Measurements from ENCODE around the gene MVB12B.

MVB12B gene

DNA sequence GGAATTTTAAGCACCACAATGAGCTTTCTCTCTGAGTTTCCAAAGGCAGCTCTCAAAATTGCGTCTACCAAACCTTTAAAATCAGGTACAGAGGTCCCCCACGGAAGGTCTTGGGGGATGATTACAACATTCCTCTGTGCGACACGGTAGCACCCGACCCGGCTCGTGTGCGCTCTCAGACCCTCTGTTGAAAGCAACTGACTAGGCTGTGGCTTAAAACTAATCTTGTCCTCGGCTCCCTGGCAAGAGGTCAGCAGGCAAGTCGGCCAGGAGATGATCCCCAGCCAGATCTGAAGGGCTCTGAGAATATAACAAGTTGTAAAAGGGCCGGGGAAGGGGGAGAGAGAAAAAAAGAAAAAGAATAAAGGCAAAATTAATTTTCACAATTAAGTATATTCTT is 194.5 kb downstream of the MVB12B start:
- Histone ChIP-seq H3K27ac (ENCODE audit: low read length) (no peak overlapping the region), H2AFZ (ENCODE audit: low read depth, low read length) (no peak overlapping the region), H4K20me1 (ENCODE audit: insufficient read depth, low read length) (peaks cover 36% of the 10 kb centered on the region), H3K36me3 (replicated peaks; ENCODE audit: low read depth, low read length) (no peaks in the 10 kb centered on the region), H3K27me3 (ENCODE audit: low read depth, low read length) (peaks cover 94% of the 10 kb centered on the region), H3K9ac (ENCODE audit: low read length) (no peak overlapping the region), H3K79me2 (ENCODE audit: low read length) (no peaks in the 10 kb centered on the region), H3K4me2 (ENCODE audit: low read length) (no peak overlapping the region), H3K9me3 (ENCODE audit: insufficient read depth, low read length) (no peaks in the 10 kb centered on the region), H3K4me1 (ENCODE audit: low read length) (peaks cover 25% of the 10 kb centered on the region), H3K4me3 (ENCODE audit: low read length) (no peak overlapping the region)
- TF ChIP-seq EZH2phosphoT487 (IDR thresholded peaks at IDR 0.05; ENCODE audit: low read depth), result no peak
- TF ChIP-seq, protein P1, sequence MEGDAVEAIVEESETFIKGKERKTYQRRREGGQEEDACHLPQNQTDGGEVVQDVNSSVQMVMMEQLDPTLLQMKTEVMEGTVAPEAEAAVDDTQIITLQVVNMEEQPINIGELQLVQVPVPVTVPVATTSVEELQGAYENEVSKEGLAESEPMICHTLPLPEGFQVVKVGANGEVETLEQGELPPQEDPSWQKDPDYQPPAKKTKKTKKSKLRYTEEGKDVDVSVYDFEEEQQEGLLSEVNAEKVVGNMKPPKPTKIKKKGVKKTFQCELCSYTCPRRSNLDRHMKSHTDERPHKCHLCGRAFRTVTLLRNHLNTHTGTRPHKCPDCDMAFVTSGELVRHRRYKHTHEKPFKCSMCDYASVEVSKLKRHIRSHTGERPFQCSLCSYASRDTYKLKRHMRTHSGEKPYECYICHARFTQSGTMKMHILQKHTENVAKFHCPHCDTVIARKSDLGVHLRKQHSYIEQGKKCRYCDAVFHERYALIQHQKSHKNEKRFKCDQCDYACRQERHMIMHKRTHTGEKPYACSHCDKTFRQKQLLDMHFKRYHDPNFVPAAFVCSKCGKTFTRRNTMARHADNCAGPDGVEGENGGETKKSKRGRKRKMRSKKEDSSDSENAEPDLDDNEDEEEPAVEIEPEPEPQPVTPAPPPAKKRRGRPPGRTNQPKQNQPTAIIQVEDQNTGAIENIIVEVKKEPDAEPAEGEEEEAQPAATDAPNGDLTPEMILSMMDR (IDR thresholded peaks at IDR 0.05; ENCODE audit: low read depth, low read length), result no peak

DNA sequence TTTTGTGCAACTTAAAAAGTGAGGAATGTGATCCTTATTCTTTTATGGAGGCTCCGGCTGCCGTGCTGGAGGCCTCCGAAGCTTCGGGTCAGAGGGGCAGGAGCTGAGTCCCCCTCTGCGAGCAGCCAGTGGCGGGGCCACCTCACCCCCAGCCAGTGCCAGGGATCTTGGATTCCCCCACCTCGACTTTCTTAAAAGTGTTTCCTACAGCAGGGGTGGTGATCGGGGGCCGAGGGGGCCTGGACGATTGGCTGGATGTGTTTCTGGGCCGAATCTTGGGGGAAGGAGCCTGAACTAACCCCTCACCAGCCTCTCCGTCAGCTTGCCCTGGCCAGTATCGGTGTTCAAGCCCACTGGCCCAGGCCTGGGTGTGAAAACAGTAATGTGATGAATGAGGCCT is 194.9 kb downstream of the MVB12B start:
- Histone ChIP-seq H3K4me2 (ENCODE audit: low read length) (no peak overlapping the region), H3K4me3 (ENCODE audit: low read length) (no peak overlapping the region), H3K9me3 (ENCODE audit: insufficient read depth, low read length) (no peaks in the 10 kb centered on the region), H3K9ac (ENCODE audit: low read length) (no peak overlapping the region), H3K79me2 (ENCODE audit: low read length) (no peaks in the 10 kb centered on the region), H2AFZ (ENCODE audit: low read depth, low read length) (no peak overlapping the region), H4K20me1 (ENCODE audit: insufficient read depth, low read length) (peaks cover 36% of the 10 kb centered on the region), H3K36me3 (replicated peaks; ENCODE audit: low read depth, low read length) (no peaks in the 10 kb centered on the region), H3K4me1 (ENCODE audit: low read length) (peaks cover 24% of the 10 kb centered on the region), H3K27ac (ENCODE audit: low read length) (no peak overlapping the region), H3K27me3 (ENCODE audit: low read depth, low read length) (peaks cover 96% of the 10 kb centered on the region)
- TF ChIP-seq, protein P1 (IDR thresholded peaks at IDR 0.05; ENCODE audit: low read depth, low read length), result no peak
- TF ChIP-seq EZH2phosphoT487 (IDR thresholded peaks at IDR 0.05; ENCODE audit: low read depth), result no peak

DNA sequence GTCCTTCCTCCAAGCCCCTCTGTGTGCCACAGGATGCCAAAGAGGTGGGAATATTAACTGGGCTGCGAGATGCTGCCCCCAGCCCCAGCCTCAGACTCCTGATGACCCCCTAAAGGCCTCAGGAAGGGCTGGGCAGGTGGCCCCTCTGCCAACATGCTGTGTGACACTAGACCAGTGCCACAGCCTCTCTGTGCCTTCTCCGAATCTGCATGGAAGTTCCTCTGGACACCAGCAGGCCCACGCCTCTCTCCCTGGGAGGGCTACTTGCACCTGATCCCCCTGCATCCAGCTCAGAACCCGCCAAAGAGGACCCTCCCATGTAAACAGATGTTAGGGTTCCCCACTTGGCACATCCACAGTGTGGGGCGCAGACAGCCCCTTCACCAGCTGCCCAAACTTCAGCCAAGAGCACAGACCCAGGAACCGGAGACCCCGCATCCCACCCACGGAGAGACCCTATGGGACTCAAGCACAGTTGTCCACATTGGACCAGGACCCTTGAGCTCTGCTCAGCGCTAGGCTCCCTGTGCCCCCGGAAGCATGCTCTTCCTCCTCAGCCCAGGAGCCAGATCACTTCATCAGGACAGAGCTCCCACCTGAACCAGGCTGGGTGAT is 195.5 kb downstream of the MVB12B start:
- no peak overlapping the region for H3K9ac ChIP-seq (ENCODE audit: low read length)
- H3K9me3 ChIP-seq (ENCODE audit: insufficient read depth, low read length), result no peaks in the 10 kb centered on the region
- H2AFZ ChIP-seq (ENCODE audit: low read depth, low read length), result no peak overlapping the region
- no peak overlapping the region for H3K4me3 ChIP-seq (ENCODE audit: low read length)
- TF ChIP-seq EZH2phosphoT487 (IDR thresholded peaks at IDR 0.05; ENCODE audit: low read depth), result no peak
- TF ChIP-seq, protein P1 (IDR thresholded peaks at IDR 0.05; ENCODE audit: low read depth, low read length), result no peak
- peaks cover 18% of the 10 kb centered on the region for H3K4me1 ChIP-seq (ENCODE audit: low read length)
- no peak overlapping the region for H3K4me2 ChIP-seq (ENCODE audit: low read length)
- H3K27ac ChIP-seq (ENCODE audit: low read length), result no peak overlapping the region
- no peaks in the 10 kb centered on the region for H3K79me2 ChIP-seq (ENCODE audit: low read length)
- H3K36me3 ChIP-seq (replicated peaks; ENCODE audit: low read depth, low read length), result no peaks in the 10 kb centered on the region
- H4K20me1 ChIP-seq (ENCODE audit: insufficient read depth, low read length), result peaks cover 36% of the 10 kb centered on the region
- peaks cover 96% of the 10 kb centered on the region for H3K27me3 ChIP-seq (ENCODE audit: low read depth, low read length)

DNA sequence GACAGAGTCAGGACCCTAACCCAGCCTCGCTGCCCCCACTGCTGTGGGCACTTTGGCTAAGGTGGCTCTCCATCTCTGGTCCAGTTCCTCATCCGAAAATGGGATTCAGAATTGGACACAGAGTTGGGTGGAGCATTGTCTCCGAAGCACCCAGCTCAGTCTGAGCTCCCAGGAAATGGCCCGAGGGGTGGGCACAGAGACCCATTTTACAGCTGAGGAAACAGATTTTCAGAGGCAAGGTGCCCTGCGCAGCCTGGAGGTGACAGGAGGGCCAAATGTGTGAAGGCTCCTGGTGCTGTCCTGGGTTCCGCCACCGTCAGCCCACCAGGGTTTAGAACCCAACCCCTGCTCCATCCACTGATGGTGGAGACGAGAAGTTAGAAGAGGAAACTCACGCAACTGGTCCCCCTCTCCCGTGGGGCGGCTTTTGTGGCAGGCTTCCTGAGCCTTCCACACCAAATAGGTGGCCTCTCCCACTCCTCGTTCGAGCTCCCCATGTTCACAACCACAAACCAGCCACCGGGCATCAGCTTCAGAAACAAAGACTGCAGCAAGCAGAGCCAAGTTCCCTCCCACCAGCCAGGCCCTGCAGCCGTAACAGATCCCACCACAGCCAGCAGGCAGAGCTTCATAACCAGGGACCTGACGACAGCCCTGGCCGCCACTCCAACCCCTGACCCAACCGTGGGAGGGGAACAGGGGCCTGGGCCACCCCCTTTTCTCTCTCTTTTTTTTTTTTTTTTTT is 196.2 kb downstream of the MVB12B start:
- H3K27me3 ChIP-seq (ENCODE audit: low read depth, low read length), result peaks cover 98% of the 10 kb centered on the region
- no peak overlapping the region for H3K27ac ChIP-seq (ENCODE audit: low read length)
- no peaks in the 10 kb centered on the region for H3K36me3 ChIP-seq (replicated peaks; ENCODE audit: low read depth, low read length)
- H3K4me2 ChIP-seq (ENCODE audit: low read length), result no peak overlapping the region
- H3K9me3 ChIP-seq (ENCODE audit: insufficient read depth, low read length), result no peaks in the 10 kb centered on the region
- no peaks in the 10 kb centered on the region for H3K79me2 ChIP-seq (ENCODE audit: low read length)
- no peak overlapping the region for H3K4me3 ChIP-seq (ENCODE audit: low read length)
- no peak overlapping the region for H3K9ac ChIP-seq (ENCODE audit: low read length)
- peaks cover 35% of the 10 kb centered on the region for H4K20me1 ChIP-seq (ENCODE audit: insufficient read depth, low read length)
- H3K4me1 ChIP-seq (ENCODE audit: low read length), result peaks cover 11% of the 10 kb centered on the region
- no peak overlapping the region for H2AFZ ChIP-seq (ENCODE audit: low read depth, low read length)
- no peak for TF ChIP-seq EZH2phosphoT487 (IDR thresholded peaks at IDR 0.05; ENCODE audit: low read depth)

Measured in OCI-LY3 (cell line).